ENCODE results near the gene HOXC11.

- no peak for TF ChIP-seq CTCF (IDR thresholded peaks at IDR 0.05)
- no peak for TF ChIP-seq EP300 (IDR thresholded peaks at IDR 0.05; ENCODE audit: low read depth)
- TF ChIP-seq POLR2A (IDR thresholded peaks at IDR 0.05) = no peak
These were observed 37.3 kb upstream of the HOXC11 start for GRCh38 chr12:53935383-53936341.

Measured in transverse colon (tissue), 3 donors.